MM.1S (cell line): Measurements from ENCODE around the gene EXOC1L.

Source experiments
- CTCF ChIP-seq: fragments of 300-600 bp; sonication (generic); IDR thresholded peaks from 2 replicates; pipeline ENCODE4 v1.5.1; 2016; ENCODE audit warnings: antibody characterized with exemption, low read length, mixed read lengths
- EZH2 ChIP-seq: fragments of 300-600 bp; sonication (generic); optimal IDR thresholded peaks from 2 replicates; pipeline ENCODE3; 2017; ENCODE audit warnings: low read depth, mild to moderate bottlenecking, antibody characterized with exemption, low read length, mixed read lengths

- TF ChIP-seq CTCF (no peak), EZH2 (no peak)
These were observed 36.0 kb upstream of the EXOC1L start for GRCh38 chr4:55783584-55783983.
